Measurements from ENCODE around the gene BMF.

BMF gene

DNA sequence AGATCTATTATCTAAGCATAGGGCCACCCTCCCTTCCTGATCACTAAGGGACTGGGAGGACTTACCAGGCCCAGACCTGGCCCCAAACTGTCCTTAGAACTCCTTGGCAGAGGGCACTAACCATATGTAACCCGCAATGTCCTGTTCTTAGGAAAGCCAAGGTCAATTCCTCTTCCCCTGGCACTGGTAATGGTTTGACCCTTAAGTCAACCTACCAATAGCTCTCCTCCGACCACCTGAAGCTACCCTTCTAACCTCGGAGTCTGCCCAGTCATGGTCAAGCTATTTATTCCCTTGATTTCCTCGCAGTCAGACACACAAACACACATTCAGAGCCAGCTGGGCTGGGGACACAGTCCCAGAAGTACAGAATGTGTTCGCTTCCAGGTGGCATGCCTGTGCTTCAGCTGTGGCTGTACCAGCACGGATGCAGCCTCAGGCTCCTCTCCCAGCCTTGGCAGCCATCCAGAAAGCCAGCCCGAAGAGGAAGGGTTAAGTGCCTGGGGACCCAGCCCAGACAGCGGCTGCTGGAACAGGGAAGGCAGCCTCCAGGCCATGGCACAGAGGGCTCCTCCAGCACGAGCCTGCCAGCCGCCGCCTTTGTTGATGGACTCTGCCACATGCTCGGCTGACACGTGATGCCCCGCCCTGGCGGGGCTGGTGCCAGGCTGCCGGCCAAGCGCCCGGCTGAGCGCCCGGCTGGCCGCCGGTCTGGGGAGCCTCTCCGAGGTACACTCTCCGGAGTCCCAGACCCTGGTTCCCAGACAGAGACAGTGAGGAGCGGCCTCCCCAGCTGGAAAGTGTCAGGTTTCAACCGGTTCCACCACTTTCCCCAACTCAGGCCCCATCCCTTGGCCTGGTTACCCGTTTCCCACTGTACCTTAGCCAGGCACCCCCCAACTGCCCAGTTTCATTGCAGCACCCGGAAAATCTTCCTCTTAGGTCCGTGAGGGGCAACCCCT, 5.5 kb downstream of the BMF start:
- no peak for DNase-seq

DNA sequence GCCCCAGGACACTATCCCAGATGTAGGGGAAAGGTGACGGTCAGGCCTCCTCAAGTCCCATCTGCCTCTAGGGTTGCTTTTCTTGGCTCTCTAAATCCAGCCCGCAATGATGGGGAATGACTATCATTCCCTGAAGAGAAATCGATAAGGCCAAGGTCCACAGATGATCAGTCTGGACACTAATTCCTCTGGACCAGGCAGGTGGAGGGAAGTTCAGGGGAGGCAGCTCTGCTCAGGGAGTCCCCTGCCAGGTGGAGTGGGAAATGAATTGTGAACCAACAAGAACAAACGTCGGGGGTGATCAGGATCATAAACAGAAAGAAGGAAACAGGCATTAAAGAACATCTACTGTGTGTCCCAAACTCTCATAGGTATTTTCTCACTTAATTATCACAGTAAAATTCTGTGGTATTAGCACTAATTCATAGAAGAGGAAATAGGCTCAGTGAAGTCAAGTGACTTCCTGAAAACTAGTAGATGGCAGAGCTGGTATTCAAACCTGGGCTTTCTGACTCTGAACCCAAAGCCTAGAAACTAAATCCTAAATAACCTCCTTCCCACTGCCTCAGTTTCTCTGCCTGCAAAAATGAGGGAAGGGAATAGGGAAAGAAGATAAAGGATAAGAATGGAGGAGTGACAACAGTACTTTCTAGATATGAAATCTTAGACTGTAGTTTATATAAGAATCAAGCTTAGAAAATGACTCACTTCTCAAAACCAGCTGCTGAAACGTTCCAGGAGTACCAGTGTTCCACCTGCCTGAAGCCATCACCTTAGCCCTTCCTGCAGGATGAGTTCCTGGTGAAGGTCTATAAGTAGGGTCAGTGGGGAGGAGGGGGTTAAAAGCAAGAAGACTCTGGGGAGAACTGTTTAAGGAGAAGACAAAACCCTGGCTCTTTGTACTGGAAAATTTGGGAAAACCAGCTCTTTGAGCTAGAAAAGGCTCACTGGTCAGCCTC, 7.5 kb downstream of the BMF start:
- no peak for DNase-seq

DNA sequence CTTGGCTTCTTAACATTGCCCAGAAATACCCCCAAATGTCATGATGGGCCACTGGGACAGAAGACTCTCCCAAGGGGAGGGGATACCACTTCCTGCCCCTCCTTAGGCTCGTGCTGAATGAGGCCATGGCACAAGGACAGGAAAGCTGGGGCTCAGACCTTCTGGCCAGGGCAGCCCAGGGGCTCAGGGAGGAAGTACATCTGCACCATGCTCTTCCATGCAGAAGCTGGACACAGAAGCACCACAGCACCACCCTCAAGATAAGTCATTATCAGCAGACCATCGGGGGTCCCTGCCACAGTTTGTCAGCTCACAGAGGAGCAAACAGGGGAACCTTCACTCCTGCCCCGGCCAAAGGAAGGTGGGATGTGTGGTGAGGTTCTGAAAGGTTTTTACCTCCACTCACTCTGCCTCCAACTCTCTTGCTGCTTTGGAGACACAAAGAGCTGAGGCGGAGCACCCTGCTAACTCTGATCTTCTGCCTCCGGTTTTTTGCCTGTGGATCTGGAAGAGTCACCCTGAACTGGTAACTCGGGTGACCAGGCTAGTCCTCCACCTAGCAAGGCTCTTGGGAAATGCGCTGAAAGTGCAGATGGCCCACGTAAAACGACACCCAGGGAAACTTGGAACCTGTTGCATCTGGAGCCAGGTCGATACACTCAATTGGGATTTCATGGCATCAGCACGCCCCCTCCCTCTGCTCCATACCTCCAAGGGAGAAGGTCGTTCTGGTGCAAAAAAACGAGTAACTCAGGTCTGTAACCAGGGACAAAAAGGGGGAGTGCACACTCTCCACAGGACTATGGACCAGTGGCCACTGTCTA, 8.3 kb downstream of the BMF start:
- DNase-seq = no peak

DNA sequence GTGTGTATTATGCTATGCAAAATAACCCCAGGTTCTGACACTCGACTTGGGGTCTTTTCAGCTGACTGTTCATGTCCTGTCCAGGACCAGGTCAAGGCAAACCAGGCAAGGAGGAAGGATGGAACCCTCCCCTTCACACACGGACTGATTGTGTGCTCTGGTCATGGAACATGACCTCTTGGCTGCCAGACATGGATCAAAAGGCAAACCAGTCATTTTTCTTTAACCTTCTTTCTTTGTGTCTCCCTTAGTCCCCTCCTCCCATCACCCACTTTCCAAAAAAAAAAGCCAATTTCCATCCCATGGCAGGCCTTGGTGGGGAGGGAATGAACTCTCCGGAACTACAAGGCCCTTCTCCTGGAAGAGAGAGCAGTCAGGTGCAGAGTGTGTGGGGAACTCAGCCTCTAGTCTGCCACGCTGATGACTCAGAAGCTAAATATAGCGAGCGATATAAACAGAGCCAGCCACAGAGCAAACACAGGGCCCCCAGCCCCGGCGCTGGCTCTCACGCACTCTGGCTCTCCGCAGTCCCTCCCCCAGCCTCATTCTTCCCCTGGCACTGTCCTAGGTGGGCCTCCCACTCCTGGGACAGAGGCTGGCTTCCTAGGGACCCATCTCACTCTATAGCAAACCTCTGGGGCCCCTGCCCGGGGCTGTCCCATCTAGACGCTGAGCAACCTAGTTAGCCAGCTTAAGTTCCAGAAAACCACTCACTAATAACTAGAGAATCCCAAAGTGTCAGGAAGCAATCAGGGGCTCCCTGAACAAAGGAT, 10.0 kb downstream of the BMF start:
- peak; percentile 85 for DNase-seq

DNA sequence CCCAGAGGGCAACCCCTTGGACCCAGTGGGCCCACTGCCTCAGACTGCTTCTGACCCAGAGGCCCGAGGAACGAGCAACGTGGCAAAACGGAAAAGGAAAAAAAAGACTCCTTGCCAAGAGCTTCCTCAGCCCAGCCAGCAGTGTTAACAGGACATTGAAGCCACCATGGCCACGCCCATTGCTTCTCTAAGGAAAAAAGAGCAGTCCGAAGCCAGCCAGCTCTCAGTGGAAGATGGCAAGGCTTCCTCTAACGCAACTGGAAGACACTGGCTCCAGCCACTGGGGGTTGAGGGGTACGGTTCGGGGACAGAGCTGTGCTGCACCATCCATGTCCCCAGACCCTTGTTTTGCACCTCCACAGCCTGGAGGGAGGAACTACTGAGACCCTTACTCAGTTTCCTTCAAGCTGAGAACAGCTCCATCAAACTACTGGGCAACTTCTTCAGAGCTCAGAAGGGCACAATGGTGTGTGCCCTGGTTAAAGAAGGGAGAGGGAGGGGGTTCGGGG, 10.7 kb downstream of the BMF start:
- DNase-seq = peak; percentile 38

DNA sequence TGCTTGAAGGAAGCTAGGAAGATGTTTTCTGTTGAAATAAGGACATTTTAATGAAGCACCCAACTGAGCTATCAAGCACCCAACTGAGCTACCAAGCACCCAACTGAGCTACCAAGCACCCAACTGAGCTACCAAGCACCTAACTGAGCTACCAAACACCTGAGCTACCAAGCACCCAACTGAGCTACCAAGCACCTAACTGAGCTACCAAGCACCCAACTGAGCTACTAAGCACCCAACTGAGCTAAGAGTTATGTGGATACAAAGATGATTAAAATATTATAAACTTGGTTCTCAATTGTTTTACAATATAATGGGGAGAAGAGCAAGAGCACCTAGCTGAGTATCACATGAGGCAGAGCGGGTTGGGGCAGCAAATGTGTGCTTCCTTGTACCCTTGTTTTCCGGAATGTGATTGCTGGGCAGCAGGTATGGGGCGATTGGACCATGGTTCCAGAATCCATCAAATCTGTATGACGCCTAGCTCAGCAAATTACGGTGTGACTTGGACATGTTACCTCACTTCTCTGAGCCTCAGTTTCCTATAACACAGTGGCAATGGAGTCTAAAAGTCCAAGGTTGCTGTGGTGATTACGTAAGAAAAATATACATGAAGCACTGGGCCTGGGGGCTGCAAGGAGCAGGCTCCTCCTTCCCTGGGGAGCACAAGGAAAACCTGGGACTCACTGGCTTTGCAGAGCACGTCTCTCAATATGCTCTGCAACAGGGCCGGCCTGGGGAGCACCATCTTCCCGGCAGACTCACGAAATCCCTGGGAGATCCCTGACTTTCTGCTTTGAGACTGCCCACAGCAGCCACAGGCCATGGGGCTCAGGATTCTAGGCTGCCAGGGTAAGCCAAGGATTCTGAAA, 11.3 kb downstream of the BMF start:
- no peak for DNase-seq

DNA sequence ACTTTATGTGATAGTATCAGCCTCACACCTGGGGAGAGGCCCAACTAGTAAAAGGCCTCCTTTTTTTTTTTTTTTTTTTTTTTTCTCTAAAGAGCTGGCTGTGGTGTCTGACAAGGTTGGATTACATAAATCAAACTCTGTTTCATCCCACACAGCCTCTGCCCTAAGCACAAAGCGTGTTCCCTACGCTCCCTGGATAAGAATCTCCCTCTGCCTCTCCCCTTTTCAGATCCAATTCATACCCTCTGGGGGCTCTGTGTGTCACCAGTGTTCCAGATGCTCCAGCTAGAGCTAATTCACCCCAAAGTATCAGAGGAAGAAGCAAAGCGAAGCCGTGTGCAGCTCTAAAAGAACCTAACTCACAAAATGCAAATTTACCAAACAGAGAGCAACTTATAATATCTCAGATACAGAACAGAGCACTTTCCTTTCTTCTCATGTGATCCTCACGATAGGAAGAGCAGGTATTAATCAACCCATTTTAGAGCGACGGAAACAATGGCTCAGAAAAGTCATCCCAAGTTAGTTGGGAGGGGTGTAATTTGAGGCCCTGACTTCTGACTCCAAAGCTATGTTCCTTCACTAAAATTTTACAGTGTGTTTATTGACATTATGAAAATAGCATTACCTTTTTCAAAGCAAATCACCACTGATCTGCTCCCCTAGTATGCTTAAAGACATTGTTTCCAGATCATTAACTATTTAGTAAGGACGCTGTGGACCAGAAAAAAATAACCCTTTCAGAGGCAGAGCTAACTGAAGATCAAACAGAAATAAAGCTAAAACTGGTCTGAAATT, 12.4 kb downstream of the BMF start:
- DNase-seq = no peak

DNA sequence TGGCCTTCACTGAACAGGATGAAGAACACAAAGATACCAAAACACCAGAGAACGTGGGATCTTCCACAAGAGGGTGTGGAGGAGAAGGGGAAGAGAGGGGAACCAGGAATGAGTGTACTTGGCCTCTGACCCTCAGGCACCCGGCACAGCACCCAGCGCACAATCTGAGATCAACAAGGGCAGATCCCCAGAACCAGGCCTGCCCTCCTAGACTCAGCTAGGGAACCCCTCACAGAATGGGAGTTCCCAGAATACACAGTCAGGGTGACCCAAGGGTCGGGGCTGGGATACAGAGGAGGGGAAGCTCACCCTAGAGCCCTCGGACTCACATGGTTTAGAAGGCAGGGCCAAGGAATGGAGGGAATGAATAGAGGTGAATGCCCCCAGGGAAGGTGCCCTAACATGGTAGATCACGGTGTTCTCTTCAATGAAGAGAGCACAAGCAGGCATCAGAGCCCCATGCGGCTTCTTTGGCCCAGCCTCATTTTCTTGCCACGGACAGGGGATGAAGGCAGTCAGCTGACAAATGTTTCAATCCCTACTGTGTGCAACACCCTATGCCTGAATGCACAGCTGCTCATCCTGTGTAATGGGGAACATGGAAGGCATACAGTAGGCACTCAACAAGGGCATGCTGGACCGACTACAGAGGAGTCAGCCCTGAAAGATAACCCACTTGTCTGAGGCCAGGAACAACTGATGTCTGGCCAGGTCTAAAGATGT, 13.1 kb downstream of the BMF start:
- DNase-seq = no peak

DNA sequence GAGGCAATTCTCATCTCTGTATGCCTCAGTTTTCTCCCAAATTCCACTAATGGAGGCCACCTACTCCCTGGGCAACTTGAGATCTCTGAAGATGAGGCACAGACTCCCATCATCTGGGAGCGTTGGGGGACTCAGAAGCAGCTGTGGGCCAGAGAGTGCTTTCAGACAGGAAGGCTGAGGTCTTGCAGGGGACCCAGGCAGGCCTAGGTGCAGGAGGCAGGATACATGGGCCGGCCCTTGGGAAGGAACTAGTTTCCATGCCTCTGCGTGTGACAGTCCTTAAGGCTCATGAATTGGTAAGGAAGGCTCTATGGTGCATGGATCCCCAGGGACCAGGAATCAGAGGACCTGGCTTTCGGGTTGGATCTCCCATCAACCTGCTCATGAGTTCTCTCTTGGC, 14.5 kb downstream of the BMF start:
- DNase-seq = no peak

DNA sequence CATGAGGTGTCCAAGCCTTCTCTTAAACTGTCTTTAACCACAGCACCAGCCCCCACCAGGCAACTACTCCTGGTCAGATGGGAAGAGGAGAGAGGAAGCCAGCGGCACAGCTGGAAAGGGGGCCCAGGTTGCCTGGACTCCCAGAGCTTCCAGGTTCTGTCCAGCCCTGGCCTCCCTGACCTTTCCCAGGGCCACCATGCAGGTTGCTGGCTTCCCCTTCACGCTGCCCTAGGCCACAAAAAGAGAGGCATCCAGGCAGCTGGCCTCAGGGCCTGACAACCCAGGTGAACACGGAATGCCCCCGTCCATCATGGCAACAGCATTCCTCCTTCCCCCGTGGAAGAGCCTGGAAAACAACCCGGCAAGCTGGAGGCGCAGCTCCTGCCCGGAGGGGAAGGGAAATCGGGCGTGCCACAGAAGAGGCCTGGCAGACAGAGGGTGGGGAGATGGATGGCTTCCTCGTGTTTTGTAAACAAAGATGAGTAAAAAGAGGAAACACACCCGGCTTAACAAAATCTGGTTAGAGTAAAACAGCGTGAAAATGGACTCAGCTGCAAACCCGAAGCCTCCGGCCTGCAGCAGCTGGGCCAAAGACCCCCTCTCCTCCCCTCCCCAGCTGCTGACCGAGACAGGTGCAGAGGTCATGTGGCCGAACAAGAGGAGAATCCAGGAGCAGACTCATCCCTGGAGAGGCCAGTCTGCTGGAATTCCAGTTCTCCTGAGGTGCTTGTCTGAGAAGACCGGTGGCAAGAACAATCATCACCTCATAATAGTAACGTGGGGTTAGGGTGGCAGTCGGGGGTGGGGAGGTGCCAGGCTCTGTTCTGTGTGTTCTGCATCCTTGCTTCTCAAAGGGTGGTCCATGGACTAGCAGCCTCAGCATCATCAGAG, 15.5 kb downstream of the BMF start:
- DNase-seq = no peak

DNA sequence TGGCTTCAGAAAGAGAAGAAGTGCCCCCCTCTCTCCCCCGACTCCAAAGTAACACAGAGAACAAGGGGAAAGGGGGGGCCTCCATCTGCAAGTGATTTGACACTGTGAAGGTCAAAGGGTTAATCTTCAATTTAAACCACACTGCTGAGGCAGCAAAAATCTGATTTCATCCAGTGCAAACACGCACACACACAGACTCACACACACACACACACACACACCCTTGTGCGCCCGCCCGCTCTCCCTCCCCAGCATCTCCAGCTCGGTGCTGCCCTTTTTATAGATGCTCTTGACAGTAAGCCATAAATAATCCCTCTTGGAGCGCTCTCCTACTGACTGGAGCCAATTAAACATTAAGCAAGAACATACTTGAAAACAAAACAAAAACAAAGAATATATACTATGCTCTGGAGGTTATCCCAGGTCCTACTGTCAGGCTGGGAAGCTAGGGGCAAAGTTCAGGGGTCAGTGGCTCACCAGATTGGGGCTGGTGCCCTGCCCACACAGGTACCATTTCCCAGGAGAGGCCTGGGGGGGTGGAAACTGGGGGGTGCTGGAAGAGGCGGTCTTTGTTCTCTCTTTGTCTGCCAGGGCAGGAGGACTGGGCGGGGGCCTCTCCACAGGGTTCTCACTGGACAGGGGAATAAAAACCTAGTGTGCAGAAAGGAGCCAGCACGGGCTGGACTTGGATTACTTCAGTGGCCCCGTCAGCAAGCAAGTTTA, 16.3 kb downstream of the BMF start:
- DNase-seq = no peak

DNA sequence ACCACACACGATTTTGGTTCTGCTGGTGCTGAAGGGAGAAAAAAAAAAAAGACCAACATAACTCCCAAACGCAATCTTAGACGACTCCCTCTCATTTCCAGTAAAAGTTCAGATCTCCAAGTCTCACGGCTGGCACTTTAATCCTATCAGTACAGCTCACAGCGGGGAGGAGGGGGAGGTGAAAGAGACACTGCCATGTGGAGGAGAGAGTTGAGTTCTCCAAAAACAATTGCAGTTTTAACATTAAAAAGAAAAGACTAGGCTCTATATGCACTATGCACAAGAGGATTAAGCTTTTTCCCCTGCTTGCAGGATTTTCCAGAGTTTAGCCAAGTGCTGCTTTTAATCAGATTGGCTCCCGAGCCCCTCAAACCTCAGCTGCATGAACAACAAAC, 16.8 kb downstream of the BMF start:
- no peak for DNase-seq

DNA sequence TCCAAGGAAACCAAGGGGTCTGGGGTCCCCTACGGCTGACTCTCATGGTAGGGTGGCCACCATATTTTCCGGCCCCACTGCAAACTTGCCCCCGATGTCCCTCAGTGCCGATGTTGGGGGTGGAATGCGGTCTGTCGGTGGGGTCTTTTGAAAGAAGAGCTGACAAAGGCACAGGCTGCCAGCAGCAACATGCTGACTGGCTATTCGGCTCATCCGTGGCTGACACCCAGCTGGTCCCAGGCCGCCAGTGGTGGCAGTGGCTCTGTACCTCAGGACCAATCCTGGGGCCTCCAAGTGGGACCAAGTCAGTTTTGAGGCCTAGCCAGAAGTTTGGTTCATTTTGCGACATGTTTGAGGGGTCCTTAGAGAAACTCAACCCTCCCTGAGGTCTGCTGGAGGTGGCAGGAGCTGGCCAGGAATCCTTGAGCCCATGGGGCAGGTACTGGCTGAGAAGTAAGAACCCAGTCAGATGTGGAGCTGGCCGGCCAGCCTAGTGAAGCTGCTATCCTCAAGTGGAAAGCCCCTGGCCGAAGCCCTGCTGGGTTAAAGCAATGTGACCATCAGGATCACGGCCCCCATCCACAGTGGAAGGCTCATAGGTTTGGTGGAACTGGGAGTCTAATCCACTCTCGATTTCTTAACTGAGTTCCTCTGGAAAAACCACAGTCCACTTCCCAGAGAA, 17.8 kb downstream of the BMF start:
- no peak for DNase-seq

DNA sequence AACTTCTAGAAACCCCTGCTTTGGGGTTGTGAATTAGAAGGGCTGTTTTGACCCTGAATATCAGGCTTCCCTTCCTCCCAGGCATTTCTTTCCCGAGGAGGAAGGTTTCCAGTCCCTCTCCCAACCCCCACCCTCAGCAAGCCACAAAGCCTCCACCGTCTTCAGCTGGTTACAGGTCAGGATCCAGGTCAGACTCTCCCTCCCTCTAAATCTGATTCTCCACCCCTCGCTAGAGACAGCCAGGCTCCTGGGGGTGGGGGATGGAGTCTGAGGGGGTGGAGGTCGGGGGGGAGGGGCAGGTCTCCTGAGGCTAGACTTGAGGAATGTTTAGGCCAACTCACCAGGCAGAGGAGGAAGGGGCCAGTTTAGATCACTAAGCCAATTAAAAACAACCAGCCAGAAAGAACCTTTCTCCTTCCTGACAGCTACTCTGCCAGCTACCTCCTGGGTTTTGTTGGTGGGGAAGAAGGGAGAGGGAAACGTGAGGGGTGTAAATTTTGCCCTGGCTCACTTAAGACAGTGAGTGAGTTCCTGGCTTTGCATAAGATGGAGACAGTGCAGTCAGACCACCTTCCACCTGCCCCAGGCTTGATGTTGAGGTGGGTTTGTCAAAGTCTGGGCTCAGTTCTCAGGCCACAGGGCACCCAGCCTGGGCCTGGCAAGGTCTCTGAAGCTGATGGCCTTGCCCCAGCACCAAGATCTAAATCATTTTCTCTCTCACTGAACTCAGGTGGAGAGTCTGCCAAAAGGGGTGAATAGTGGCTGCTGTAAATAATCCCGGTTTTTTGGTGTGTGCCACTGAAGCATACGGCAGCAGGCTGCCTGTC, 19.5 kb downstream of the BMF start:
- DNase-seq = no peak

DNA sequence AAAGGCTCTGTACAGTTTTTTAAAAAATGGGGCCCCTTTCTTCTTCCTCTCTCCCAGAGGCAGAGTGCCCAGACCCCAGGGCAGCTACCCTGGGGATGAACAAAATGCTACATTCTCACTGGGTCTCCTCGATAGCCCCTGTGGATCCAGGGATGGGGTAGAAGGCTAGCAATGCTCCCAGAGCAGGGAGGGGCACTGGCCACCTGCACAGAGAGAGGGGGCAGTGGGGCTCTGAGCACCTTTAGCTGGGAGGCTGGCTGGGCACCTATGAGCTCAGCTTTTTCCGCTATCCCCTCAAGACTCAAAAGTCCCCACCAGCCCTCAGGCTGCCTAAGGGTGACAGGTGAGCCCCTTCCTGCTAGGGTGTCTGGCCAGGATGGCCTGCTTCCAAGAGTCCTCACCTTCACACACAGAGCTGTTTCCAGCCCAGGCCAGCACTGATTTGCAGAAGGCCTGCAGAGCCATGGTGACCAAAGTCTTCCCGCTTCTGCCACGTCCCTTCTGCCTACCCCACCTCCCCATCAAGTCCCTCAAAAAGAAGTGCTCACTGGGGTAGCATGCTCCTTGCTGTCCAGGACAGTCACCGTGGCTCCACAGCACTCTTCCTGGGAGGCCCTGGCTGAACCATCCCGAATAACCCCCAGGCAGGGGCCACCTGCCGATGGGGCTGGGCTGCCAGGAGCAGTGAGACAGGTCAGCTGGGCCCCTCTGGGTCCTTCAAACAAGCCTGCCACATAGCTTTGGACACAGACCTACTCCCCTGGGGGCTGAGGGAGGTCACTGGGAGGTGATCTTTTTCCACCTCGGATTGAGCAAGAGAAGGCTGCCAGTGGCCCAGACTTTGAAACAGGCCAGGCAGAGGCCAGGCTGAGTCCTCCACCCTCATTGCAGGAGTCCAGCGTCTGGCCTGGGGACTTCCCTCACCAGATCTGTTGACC, 20.4 kb downstream of the BMF start:
- no peak for DNase-seq
